ENCODE data around the gene SORL1. TPM values are rescaled to one million over a fixed set of nuclear protein-coding genes. Genes with fewer than 3 reads are reported as not detected.

SORL1 gene
- total and polyA plus RNA-seq, 2 experiments from 2014 or later = 6.4 to 18.2 TPM

DNA sequence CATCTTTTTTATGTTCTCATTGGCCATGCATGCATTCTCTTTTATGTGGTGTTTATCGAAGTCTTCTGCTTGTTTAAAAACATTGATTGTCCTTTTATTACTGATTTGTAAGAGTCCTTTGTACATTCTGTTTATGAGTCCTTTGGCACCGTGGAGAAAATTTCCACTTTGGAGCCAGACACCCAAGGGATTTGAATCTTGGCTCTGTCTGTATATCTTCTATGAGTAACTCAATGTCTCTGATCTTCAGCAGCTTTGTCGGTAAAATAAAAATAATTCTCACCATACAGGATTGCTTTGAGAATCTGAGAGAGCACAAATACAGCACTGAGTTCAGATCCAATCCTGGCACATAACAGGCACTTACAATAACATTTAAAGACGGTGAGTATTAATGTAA lies 12.8 kb upstream of the SORL1 start:
- H3K27me3 ChIP-seq = no peaks in the 10 kb centered on the region
- no peaks in the 10 kb centered on the region for H3K9me3 ChIP-seq (ENCODE audit: low read depth)
- DNase-seq (ENCODE audit: low read depth in 1 of 2, low spot score in 1 of 2) = no peak
- H3K36me3 ChIP-seq = no peaks in the 10 kb centered on the region
- no peak overlapping the region for H3K27ac ChIP-seq
- H3K4me3 ChIP-seq = no peak overlapping the region
- no peak for TF ChIP-seq CTCF (IDR thresholded peaks at IDR 0.05; ENCODE audit: low read depth, low read length)
- H3K4me1 ChIP-seq (ENCODE audit: low read depth) = no peaks in the 10 kb centered on the region

DNA sequence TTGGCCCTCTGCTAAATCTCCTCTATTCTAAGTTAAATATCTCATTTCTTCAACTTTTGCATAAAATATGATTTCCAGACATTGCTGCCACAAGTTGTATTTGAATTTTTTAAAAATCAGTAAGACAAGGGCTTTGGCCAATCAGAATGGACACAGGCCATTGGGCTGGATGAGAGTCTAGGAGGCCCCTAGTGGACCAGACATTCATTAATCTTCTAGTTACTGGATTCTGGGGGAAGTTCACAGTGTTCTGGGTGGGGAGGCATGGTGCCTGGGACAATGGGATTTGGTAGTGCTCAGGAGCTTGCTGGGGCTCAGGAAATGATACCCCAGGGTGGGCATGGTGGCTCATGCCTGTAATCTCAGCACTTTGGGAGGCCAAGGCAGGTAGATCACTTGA lies 12.4 kb upstream of the SORL1 start:
- Histone ChIP-seq H3K9me3 (ENCODE audit: low read depth) (no peaks in the 10 kb centered on the region), H3K36me3 (no peaks in the 10 kb centered on the region), H3K27me3 (no peaks in the 10 kb centered on the region), H3K4me3 (no peak overlapping the region), H3K4me1 (ENCODE audit: low read depth) (no peaks in the 10 kb centered on the region), H3K27ac (no peak overlapping the region)
- no peak for TF ChIP-seq CTCF (IDR thresholded peaks at IDR 0.05; ENCODE audit: low read depth, low read length)
- DNase-seq (ENCODE audit: low read depth in 1 of 2, low spot score in 1 of 2) = no peak

- no peak overlapping the region for H3K27ac ChIP-seq
- no peak for DNase-seq (ENCODE audit: low read depth in 1 of 2, low spot score in 1 of 2)
- H3K4me1 ChIP-seq (ENCODE audit: low read depth) = no peaks in the 10 kb centered on the region
- H3K9me3 ChIP-seq (ENCODE audit: low read depth) = no peaks in the 10 kb centered on the region
- H3K27me3 ChIP-seq = no peaks in the 10 kb centered on the region
- H3K36me3 ChIP-seq = no peaks in the 10 kb centered on the region
- no peak for TF ChIP-seq CTCF (IDR thresholded peaks at IDR 0.05; ENCODE audit: low read depth, low read length)
- H3K4me3 ChIP-seq = no peak overlapping the region
These were observed 10.6 kb upstream of the SORL1 start for GRCh38 chr11:121441521-121441920.

DNA sequence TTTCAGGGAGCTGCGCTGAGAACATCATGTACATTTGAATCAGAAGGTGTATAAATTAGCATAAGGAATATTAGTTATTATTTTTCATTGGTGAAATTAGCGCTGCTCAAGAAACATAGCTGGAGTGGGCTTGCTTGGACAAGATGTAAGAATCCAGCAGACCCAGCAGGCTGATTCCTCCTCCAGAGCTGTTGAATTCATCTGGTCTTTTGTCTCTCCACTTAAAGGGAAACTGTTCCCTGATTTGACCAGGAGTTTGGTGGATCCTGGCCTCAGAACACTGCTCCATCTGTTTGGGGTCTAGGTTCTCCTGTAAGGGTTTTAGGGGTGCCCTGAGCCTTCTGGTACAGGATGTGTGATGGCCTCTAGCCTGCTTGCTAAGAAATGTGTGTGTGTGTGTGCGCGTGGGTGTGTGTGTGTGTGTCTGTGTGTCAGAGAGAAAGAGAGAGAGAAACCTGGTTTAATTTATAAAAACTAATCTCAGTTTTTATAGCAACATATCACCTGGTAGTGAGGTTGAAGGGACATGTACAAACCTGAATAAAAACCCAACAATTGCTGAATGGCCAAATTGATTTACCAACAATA lies 8.3 kb upstream of the SORL1 start:
- DNase-seq (ENCODE audit: low read depth in 1 of 2, low spot score in 1 of 2) = no peak
- Histone ChIP-seq H3K9me3 (ENCODE audit: low read depth) (no peaks in the 10 kb centered on the region), H3K27ac (no peak overlapping the region), H3K4me1 (ENCODE audit: low read depth) (no peaks in the 10 kb centered on the region), H3K4me3 (no peak overlapping the region), H3K36me3 (no peaks in the 10 kb centered on the region), H3K27me3 (no peaks in the 10 kb centered on the region)
- TF ChIP-seq CTCF (IDR thresholded peaks at IDR 0.05; ENCODE audit: low read depth, low read length) = no peak

DNA sequence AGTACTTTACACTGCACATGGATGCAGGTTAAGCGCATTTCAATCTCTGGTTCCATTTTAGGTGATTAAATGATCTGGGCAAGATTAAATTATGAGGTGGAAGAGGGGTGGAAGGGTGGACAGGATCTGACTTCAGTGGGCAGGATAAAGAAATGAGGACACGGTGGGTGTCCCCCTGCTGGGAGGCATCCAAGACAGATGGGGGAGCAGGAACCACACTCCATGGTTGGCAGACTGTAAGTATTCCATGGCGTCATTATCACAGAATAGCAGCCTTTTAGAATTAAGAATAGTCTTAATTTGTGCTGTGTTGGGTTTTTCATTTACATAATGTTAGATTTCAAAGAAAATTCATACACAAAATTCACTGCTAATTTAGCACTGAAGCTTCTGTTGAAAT lies 7.6 kb upstream of the SORL1 start:
- no peak for TF ChIP-seq CTCF (IDR thresholded peaks at IDR 0.05; ENCODE audit: low read depth, low read length)
- no peak overlapping the region for H3K27ac ChIP-seq

More for the DNA sequence above, 7.6 kb upstream of the SORL1 start:
- no peaks in the 10 kb centered on the region for H3K27me3 ChIP-seq
- no peaks in the 10 kb centered on the region for H3K9me3 ChIP-seq (ENCODE audit: low read depth)
- H3K36me3 ChIP-seq = no peaks in the 10 kb centered on the region
- H3K4me3 ChIP-seq = no peak overlapping the region
- DNase-seq (ENCODE audit: low read depth in 1 of 2, low spot score in 1 of 2) = no peak
- H3K4me1 ChIP-seq (ENCODE audit: low read depth) = no peaks in the 10 kb centered on the region

All from cardiac muscle cell (in vitro differentiated cells and primary cell).